PC-3 (cell line): ENCODE data around the gene DNAJC22. TPM values are rescaled to one million over a fixed set of nuclear protein-coding genes. Genes with fewer than 3 reads are reported as not detected.

Experiments
- ATAC-seq: fragments of 200-7000 bp; cut with Tn5 transposase; 2 replicates; pipeline ENCODE4 v1.9.1; 2020; ENCODE audit warnings: mild to moderate bottlenecking, moderate library complexity
- BruUV-seq: library from RNA; stranded (reverse); fragments of 400-500 nt; replicated peaks from 2 replicates; lab custom pipeline; 2021; lab: Mats Ljungman, UMichigan
- CTCF ChIA-PET: fragments of 300-600 bp; sonication (Branson Sonifier 250); formaldehyde crosslinking; loops from one replicate; lab custom pipeline; 2022; ENCODE audit warnings: antibody characterized with exemption; lab: Charles Lee
- POLR2A ChIA-PET: fragments of 300-600 bp; sonication (Branson Sonifier 250); formaldehyde crosslinking; loops from one replicate; lab custom pipeline; 2022; ENCODE audit warnings: antibody characterized with exemption; ENCODE audit not compliant: unreplicated experiment; lab: Charles Lee
- DNase-seq: peaks from one replicate; pipeline ENCODE4 v3.0.0-alpha.2; 2015
- H2AFZ ChIP-seq: fragments of 300-600 bp; sonication (generic); 2 replicates; pipeline ENCODE4 v1.6.0; 2016; ENCODE audit warnings: antibody characterized with exemption, low read length
- H3F3A ChIP-seq: fragments of 300-600 bp; sonication (generic); one replicate; pipeline ENCODE4 v1.6.0; 2017; ENCODE audit warnings: antibody characterized with exemption, low read length, control low read depth, mild to moderate bottlenecking; ENCODE audit not compliant: unreplicated experiment
- H3K27ac ChIP-seq: fragments of 300-600 bp; sonication (generic); 2 replicates; pipeline ENCODE4 v1.5.1; 2016; ENCODE audit warnings: mild to moderate bottlenecking, low read length
- H3K27me3 ChIP-seq: fragments of 300-600 bp; sonication (generic); 2 replicates; pipeline ENCODE4 v1.6.1; 2016; ENCODE audit warnings: low read length, mixed read lengths
- H3K36me3 ChIP-seq: fragments of 300-600 bp; sonication (generic); 2 replicates; pipeline ENCODE4 v1.6.1; 2016; ENCODE audit warnings: low read depth, mixed run types, low read length, mixed read lengths
- H3K4me1 ChIP-seq: fragments of 300-600 bp; sonication (generic); 2 replicates; pipeline ENCODE4 v1.5.1; 2016; ENCODE audit warnings: low read length; ENCODE audit not compliant: insufficient read depth
- H3K4me2 ChIP-seq: fragments of 300-600 bp; sonication (generic); 2 replicates; pipeline ENCODE4 v1.6.0; 2016; ENCODE audit warnings: low read length
- H3K4me3 ChIP-seq: fragments of 300-600 bp; sonication (generic); 2 replicates; pipeline ENCODE4 v1.5.1; 2016; ENCODE audit warnings: mild to moderate bottlenecking, low read length, mixed read lengths
- H3K79me2 ChIP-seq: fragments of 300-600 bp; sonication (generic); 2 replicates; pipeline ENCODE4 v1.6.1; 2017; ENCODE audit warnings: low read length, mixed read lengths
- H3K9ac ChIP-seq: fragments of 300-600 bp; sonication (generic); 2 replicates; pipeline ENCODE4 v1.6.0; 2016; ENCODE audit warnings: mild to moderate bottlenecking, low read length
- H3K9me2 ChIP-seq: fragments of 300-600 bp; sonication (generic); replicated peaks from 2 replicates; pipeline ENCODE4 v1.6.1; 2016; ENCODE audit warnings: mixed run types, low read length, mixed read lengths
- H3K9me3 ChIP-seq: fragments of 300-600 bp; sonication (generic); 2 replicates; pipeline ENCODE4 v1.6.1; 2016; ENCODE audit warnings: low read length, mixed read lengths
- H4K20me1 ChIP-seq: fragments of 300-600 bp; sonication (generic); 2 replicates; pipeline ENCODE4 v1.6.1; 2016; ENCODE audit warnings: low read length, mixed read lengths
- EZH2 ChIP-seq: fragments of 300-600 bp; sonication (generic); IDR thresholded peaks from one replicate; pipeline ENCODE4 v1.6.1; 2017; ENCODE audit warnings: antibody characterized with exemption, mild to moderate bottlenecking, low read length; ENCODE audit not compliant: unreplicated experiment
- EZH2phosphoT487 ChIP-seq: fragments of 300-600 bp; sonication (generic); IDR thresholded peaks from 2 replicates; pipeline ENCODE4 v1.6.1; 2018; ENCODE audit warnings: mild to moderate bottlenecking, antibody characterized with exemption, low read length, borderline replicate concordance
- intact Hi-C: fragments of 100-400 bp; cut with micrococcal nuclease; formaldehyde crosslinking; loops from 2 replicates; pipeline ENCODE4 v1.9.0; 2023
- total RNA-seq: library from RNA; depleted of rRNA; stranded (reverse); fragments of >200 nt; gene quantifications from 2 replicates; pipeline ENCODE4 v1.2.3, GENCODE V29; 2014
- TF ChIP-seq, protein P1 (sequence below): fragments of 300-600 bp; sonication (generic); conservative IDR thresholded peaks from 2 replicates; pipeline ENCODE4 v1.5.1; 2017; ENCODE audit warnings: antibody characterized with exemption, low read depth, mild to moderate bottlenecking, low read length

Gene DNAJC22
- total RNA-seq, 1 experiment from 2014 or later = 12.9 TPM

DNA sequence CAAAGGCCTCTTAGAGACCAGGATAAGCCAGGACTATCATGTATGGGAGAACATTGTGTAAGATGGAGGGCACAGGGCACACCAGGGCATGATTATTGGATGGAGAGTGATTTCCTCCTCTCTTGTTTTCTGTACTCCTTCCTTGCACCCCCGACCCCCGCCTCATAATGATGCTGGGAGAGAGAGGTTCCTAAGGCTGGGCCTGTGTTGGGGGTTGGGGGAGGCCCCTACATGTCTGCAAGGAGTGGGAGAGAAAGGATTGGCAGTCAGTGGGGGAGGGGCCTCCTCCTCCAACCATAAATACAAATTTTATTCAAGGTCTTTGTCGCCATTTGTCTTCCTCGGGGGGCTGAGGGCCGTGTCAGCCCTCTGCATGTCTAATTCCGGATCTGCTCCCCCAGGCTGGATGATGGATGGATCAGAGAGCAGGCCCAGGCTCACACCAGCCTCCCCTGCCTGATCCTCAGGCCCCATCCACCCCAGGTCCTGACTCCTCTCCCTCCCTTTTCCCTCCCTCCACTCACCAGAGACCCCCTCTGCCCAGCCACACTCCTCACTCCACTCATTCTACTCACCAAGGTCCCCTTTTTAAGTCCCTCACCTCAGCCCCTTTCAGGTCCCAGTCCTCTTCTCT, 7.7 kb upstream of the DNAJC22 start:
- H3K9me3 ChIP-seq = no peaks in the 10 kb centered on the region
- H3K79me2 ChIP-seq = no peaks in the 10 kb centered on the region
- no peaks in the 10 kb centered on the region for H3K27me3 ChIP-seq
- CTCF ChIA-PET = no interaction called here
- H4K20me1 ChIP-seq = no peaks in the 10 kb centered on the region
- H3K4me3 ChIP-seq = no peak overlapping the region
- H3F3A ChIP-seq = no peaks in the 10 kb centered on the region
- intact Hi-C loops = no loop called here
- no TSS peak for BruUV-seq
- no peak for TF ChIP-seq EZH2
- TF ChIP-seq, protein P1, sequence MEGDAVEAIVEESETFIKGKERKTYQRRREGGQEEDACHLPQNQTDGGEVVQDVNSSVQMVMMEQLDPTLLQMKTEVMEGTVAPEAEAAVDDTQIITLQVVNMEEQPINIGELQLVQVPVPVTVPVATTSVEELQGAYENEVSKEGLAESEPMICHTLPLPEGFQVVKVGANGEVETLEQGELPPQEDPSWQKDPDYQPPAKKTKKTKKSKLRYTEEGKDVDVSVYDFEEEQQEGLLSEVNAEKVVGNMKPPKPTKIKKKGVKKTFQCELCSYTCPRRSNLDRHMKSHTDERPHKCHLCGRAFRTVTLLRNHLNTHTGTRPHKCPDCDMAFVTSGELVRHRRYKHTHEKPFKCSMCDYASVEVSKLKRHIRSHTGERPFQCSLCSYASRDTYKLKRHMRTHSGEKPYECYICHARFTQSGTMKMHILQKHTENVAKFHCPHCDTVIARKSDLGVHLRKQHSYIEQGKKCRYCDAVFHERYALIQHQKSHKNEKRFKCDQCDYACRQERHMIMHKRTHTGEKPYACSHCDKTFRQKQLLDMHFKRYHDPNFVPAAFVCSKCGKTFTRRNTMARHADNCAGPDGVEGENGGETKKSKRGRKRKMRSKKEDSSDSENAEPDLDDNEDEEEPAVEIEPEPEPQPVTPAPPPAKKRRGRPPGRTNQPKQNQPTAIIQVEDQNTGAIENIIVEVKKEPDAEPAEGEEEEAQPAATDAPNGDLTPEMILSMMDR = no peak
- TF ChIP-seq EZH2phosphoT487 = no peak
- no peak for DNase-seq
- ATAC-seq = no peak
- H3K9me2 ChIP-seq = no peaks in the 10 kb centered on the region
- H3K4me1 ChIP-seq = peaks cover 8% of the 10 kb centered on the region; the same call in 1 of the 2 replicates
- H3K4me2 ChIP-seq = no peak overlapping the region
- H3K27ac ChIP-seq = no peak overlapping the region
- POLR2A ChIA-PET = interaction anchor here (0.6 kb wide), 1 partner anchor 15 kb away, joined by 7 read pairs; no protein-coding TSS in a partner anchor
- no peak overlapping the region for H2AFZ ChIP-seq
- H3K9ac ChIP-seq = no peak overlapping the region
- no peaks in the 10 kb centered on the region for H3K36me3 ChIP-seq

DNA sequence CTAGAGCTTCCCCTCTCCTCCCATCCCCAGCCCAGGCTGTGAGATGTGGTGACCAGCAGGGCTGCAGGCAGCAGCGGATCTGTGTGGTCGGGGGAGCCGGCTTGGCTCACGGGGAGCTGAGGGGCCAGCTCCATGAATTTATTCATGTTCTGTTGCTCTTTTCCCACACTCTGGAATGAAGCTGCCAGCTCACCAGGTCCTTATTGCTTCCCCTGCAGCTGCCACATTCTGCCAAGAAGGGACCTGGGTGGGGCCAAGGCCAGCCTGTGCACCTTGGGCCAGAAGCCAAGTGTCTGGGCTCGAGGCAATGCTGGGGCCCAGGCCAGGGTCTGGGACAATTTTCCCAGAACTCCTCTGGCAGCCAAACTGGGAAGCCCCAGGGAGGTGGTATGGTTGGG, 7.2 kb upstream of the DNAJC22 start:
- Histone ChIP-seq H3K4me1 (peaks cover 8% of the 10 kb centered on the region; the same call in 1 of the 2 replicates), H3K9me3 (no peaks in the 10 kb centered on the region), H3K79me2 (no peaks in the 10 kb centered on the region), H3F3A (no peaks in the 10 kb centered on the region), H3K9me2 (no peaks in the 10 kb centered on the region), H4K20me1 (no peaks in the 10 kb centered on the region), H2AFZ (no peak overlapping the region), H3K4me3 (no peak overlapping the region), H3K4me2 (no peak overlapping the region), H3K27ac (no peak overlapping the region), H3K27me3 (no peaks in the 10 kb centered on the region), H3K9ac (no peak overlapping the region), H3K36me3 (no peaks in the 10 kb centered on the region)
- ChIA-PET CTCF (no interaction called here), POLR2A (no interaction called here)
- DNase-seq (no peak), ATAC-seq (no peak)
- intact Hi-C loops = no loop called here
- TF ChIP-seq, protein P1 = no peak
- TF ChIP-seq EZH2phosphoT487 (no peak), EZH2 (no peak)
- no TSS peak for BruUV-seq

DNA sequence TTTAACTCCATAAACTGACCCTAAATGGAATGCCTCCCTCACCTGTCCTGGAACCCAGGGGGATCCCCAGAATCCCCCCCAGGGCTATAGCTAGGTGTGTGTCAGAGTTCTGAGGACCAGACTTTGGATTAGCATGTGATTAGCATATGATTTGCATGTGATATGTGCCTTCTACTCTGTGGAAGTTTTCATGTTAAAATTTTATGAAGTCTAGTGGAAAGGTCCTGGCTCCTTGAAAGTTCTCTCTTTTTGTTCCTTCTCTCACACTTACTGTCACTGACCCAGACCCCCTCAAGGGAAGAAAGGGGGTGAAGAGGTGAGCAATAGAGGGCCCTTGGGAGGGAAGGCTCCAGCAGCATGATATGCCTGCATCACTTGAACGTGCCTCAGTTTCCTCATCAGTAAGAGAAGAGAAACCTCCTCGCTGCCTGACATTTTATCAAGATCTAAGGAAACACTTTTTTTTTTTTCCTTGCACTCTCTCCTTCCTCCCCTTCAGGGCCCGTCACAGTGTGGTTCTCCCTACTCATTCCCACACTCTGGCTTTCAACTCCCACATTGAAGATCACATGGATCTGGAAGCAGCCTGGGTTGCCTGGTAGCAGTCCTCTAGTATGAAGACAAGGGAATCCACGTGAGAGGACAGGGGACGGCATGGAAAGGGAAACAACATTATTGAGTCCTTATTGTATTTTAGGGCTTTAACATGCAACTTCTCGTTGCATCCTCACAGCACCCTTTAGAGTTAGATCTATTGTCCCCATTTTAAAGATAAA, 6.4 kb upstream of the DNAJC22 start:
- H3K9me3 ChIP-seq = no peaks in the 10 kb centered on the region
- TF ChIP-seq, protein P1 = no peak
- TF ChIP-seq EZH2 (no peak), EZH2phosphoT487 (no peak)
- H3K79me2 ChIP-seq = no peaks in the 10 kb centered on the region
- H3K27me3 ChIP-seq = peaks cover 6% of the 10 kb centered on the region; the same call in 1 of the 2 replicates
- ATAC-seq (no peak), DNase-seq (no peak)
- peaks cover 8% of the 10 kb centered on the region; the same call in 1 of the 2 replicates for H3K4me1 ChIP-seq
- H3K4me2 ChIP-seq = no peak overlapping the region
- no peak overlapping the region for H3K9ac ChIP-seq
- no peaks in the 10 kb centered on the region for H3K36me3 ChIP-seq
- H3K27ac ChIP-seq = no peak overlapping the region
- no peaks in the 10 kb centered on the region for H3F3A ChIP-seq
- no peak overlapping the region for H3K4me3 ChIP-seq
- no peaks in the 10 kb centered on the region for H4K20me1 ChIP-seq
- ChIA-PET POLR2A (no interaction called here), CTCF (no interaction called here)
- H3K9me2 ChIP-seq = no peaks in the 10 kb centered on the region
- intact Hi-C loops = no loop called here
- H2AFZ ChIP-seq = no peak overlapping the region
- no TSS peak for BruUV-seq
